ENCODE results near the gene ZSCAN23. TPM values are rescaled to one million over a fixed set of nuclear protein-coding genes. Genes with fewer than 3 reads are reported as not detected.
A peak's percentile ranks its signal among the peaks of the same experiment; 100 is the strongest.
"Not testable (repeated sequence)": the region's sequence is repeated elsewhere in the genome, so short reads cannot be mapped to it uniquely, and the experiment has no call there.

The ZSCAN23 gene
- total RNA-seq, 5 donors from 2014 or later (not counting 1 experiment from before 2014, with no cell fraction given), result 1.3 to 3.5 (median 1.7) TPM

DNA sequence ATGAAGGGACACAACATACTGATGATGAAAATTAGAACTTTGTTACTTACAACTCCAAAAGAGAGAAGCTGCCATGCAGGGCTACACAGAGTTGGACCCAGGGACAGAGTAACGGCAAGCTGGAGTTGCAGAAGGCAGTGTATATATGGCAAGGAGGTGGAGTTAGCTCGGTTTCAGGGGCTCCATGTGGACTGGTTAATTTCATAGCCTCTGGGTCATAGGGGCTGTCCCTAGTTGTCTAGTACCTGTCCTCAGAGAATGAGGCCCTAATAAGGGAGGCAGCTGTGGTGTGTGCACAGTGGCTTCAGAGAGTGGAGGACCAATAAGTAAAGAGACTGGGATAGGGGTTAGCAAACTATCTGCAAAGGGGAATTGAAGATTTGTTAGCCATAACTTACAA, 35.9 kb downstream of the ZSCAN23 start:
- Histone ChIP-seq H3K27me3 (replicated peaks in 1 of 2; ENCODE audit: control insufficient read depth in 2 of 2, extremely low read depth in 1 of 2, insufficient read depth in 2 of 2, low read length in 1 of 2) (no peaks in the 10 kb centered on the region), H3K9me3 (no peaks in the 10 kb centered on the region), H3K4me3 (ENCODE audit: control insufficient read depth in 1 of 2, extremely low read depth in 1 of 2, low read length in 1 of 2) (no peak overlapping the region), H3K36me3 (ENCODE audit: control insufficient read depth in 2 of 2, extremely low read depth in 1 of 2, insufficient read depth in 1 of 2, low read length in 1 of 2) (no peaks in the 10 kb centered on the region), H3K4me1 (ENCODE audit: control insufficient read depth in 1 of 2, extremely low read depth in 1 of 2, insufficient read depth in 2 of 2, low read length in 2 of 2) (no peaks in the 10 kb centered on the region), H3K27ac (ENCODE audit: low read length) (no peak overlapping the region)
- Mint-ChIP-seq H3K4me1 (no peaks in the 10 kb centered on the region), H3K27ac (no peak overlapping the region), H3K36me3 (no peaks in the 10 kb centered on the region), H3K9me3 (peaks cover 0 to 5% (median 0%) of the 10 kb centered on the region in 3 donors), H3K27me3 (peaks cover 27 to 48% of the 10 kb centered on the region in 2 donors), H3K4me3 (no peak overlapping the region)
- ChIA-PET POLR2A (no interaction called here), CTCF (no interaction called here)
- ATAC-seq (replicated peaks in 1 of 4) (no peak), DNase-seq (no peak)
- 79% methylated on average over 2 of the region's 2 CpGs for WGBS (ENCODE audit: insufficient coverage)

DNA sequence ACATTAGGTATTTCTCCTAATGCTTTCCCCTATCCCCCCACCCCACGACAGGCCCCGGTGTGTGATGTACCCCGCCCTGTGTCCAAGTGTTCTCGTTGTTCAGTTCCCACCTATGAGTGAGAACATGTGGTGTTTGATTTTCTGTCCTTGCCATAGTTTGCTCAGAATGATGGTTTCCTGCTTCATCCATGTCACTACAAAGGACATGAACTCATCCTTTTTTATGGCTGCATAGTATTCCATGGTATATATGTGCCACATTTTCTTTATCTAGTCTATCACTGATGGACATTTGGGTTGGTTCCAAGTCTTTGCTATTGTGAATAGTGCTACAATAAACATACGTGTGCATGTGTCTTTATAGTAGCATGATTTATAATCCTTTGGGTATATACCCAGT, 39.4 kb downstream of the ZSCAN23 start:
- H3K36me3 Mint-ChIP-seq; H3K27me3 ChIP-seq (replicated peaks in 1 of 2; ENCODE audit: control insufficient read depth in 2 of 2, extremely low read depth in 1 of 2, insufficient read depth in 2 of 2, low read length in 1 of 2); ATAC-seq (replicated peaks in 1 of 4); H3K27ac ChIP-seq (ENCODE audit: low read length); CTCF ChIA-PET; H3K36me3 ChIP-seq (ENCODE audit: control insufficient read depth in 2 of 2, extremely low read depth in 1 of 2, insufficient read depth in 1 of 2, low read length in 1 of 2); H3K9me3 Mint-ChIP-seq; H3K4me3 Mint-ChIP-seq; H3K9me3 ChIP-seq; H3K27ac Mint-ChIP-seq; H3K4me1 ChIP-seq (ENCODE audit: control insufficient read depth in 1 of 2, extremely low read depth in 1 of 2, insufficient read depth in 2 of 2, low read length in 2 of 2); H3K4me3 ChIP-seq (ENCODE audit: control insufficient read depth in 1 of 2, extremely low read depth in 1 of 2, low read length in 1 of 2); DNase-seq: not testable (repeated sequence)
- H3K27me3 Mint-ChIP-seq, result peaks cover 29 to 31% of the 10 kb centered on the region in 2 donors
- POLR2A ChIA-PET, result interaction anchor here in 1 of 2 donors (0.7 kb wide), 1 partner anchor 372 kb away, joined by 3 read pairs; no protein-coding TSS in a partner anchor
- H3K4me1 Mint-ChIP-seq, result peaks cover 7 to 10% (median 7%) of the 10 kb centered on the region in 3 donors
- no CpG with 5 or more reads among the region's 5 CpGs for WGBS (ENCODE audit: insufficient coverage)

DNA sequence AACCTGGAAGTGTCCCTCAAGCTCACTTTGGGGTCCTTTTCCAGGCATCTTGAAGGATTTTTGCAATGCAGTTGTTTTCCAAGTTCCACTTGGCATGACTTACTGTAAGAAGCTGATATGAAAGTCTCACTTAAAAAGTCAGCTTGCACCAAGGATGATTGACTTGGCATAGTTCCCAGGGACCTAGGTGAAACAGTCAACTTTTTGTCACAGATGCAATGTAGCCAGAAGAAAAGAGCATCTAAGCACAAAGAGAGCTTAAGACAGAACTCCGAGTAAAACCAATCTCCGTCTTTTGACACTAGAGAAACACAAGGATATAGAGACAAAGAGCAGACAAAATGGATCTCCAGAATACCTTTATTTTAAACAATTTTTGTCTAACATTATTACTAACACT, 41.1 kb downstream of the ZSCAN23 start:
- no peak for ATAC-seq (replicated peaks in 1 of 4)
- peaks cover 25 to 31% of the 10 kb centered on the region in 2 donors for H3K27me3 Mint-ChIP-seq

DNA sequence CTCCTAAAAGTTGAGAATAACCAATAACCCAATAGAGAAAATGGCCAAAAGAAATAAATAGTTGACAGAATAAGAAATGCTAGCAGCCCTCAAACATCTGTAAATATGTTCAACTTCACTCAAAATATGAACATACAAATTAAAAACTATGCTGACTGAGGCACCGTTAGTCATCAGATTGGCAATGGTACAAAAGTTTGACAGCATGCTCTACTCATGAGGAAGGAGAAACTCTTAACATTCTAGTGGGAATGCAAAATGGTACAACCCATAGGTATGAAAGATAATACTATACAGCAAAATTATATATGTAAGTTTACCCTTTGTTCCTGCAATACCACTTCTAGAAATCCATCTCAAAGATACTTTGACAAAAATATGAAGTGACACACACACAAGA, 42.1 kb downstream of the ZSCAN23 start:
- DNase-seq, result no peak
- H3K4me3 ChIP-seq (ENCODE audit: control insufficient read depth in 1 of 2, extremely low read depth in 1 of 2, low read length in 1 of 2), result no peak overlapping the region
- peak overlapping the region in 2 of 3 donors; percentile 28 to 31 for H3K4me3 Mint-ChIP-seq
- peaks cover 4 to 5% of the 10 kb centered on the region in 2 donors for H3K36me3 ChIP-seq (ENCODE audit: control insufficient read depth in 2 of 2, extremely low read depth in 1 of 2, insufficient read depth in 1 of 2, low read length in 1 of 2)
- H3K4me1 Mint-ChIP-seq, result peaks cover 30 to 34% (median 31%) of the 10 kb centered on the region in 3 donors
- H3K27ac Mint-ChIP-seq, result peak overlapping the region in 1 of 2 donors; percentile 3
- peaks cover 15 to 21% of the 10 kb centered on the region in 2 experiments for H3K4me1 ChIP-seq (ENCODE audit: control insufficient read depth in 1 of 2, extremely low read depth in 1 of 2, insufficient read depth in 2 of 2, low read length in 2 of 2)
- no peak for ATAC-seq (replicated peaks in 1 of 4)
- H3K36me3 Mint-ChIP-seq, result peaks cover 16% of the 10 kb centered on the region
- H3K9me3 ChIP-seq, result no peaks in the 10 kb centered on the region
- H3K27me3 ChIP-seq (replicated peaks in 1 of 2; ENCODE audit: control insufficient read depth in 2 of 2, extremely low read depth in 1 of 2, insufficient read depth in 2 of 2, low read length in 1 of 2), result peaks cover 2 to 4% of the 10 kb centered on the region in 2 experiments
- peaks cover 0 to 2% (median 0%) of the 10 kb centered on the region in 3 donors for H3K9me3 Mint-ChIP-seq
- POLR2A ChIA-PET, result no interaction called here
- peaks cover 20 to 26% of the 10 kb centered on the region in 2 donors for H3K27me3 Mint-ChIP-seq
- CTCF ChIA-PET, result no interaction called here
- no CpG with 5 or more reads among the region's 1 CpG for WGBS (ENCODE audit: insufficient coverage)
- no peak overlapping the region for H3K27ac ChIP-seq (ENCODE audit: low read length)

More for the DNA sequence above, 41.1 kb downstream of the ZSCAN23 start:
- no peak overlapping the region for H3K4me3 Mint-ChIP-seq
- peaks cover 20 to 24% (median 20%) of the 10 kb centered on the region in 3 donors for H3K4me1 Mint-ChIP-seq
- no peak for DNase-seq
- Histone ChIP-seq H3K27ac (ENCODE audit: low read length) (no peak overlapping the region), H3K4me3 (ENCODE audit: control insufficient read depth in 1 of 2, extremely low read depth in 1 of 2, low read length in 1 of 2) (no peak overlapping the region), H3K36me3 (ENCODE audit: control insufficient read depth in 2 of 2, extremely low read depth in 1 of 2, insufficient read depth in 1 of 2, low read length in 1 of 2) (peaks cover 0 to 3% of the 10 kb centered on the region in 2 donors), H3K4me1 (ENCODE audit: control insufficient read depth in 1 of 2, extremely low read depth in 1 of 2, insufficient read depth in 2 of 2, low read length in 2 of 2) (peaks cover 13 to 15% of the 10 kb centered on the region in 2 experiments), H3K27me3 (replicated peaks in 1 of 2; ENCODE audit: control insufficient read depth in 2 of 2, extremely low read depth in 1 of 2, insufficient read depth in 2 of 2, low read length in 1 of 2) (peaks cover 2 to 4% of the 10 kb centered on the region in 2 experiments), H3K9me3 (no peaks in the 10 kb centered on the region)
- WGBS (ENCODE audit: insufficient coverage), result 57% methylated on average over 2 of the region's 2 CpGs
- ChIA-PET CTCF (no interaction called here), POLR2A (no interaction called here)
- H3K36me3 Mint-ChIP-seq, result peaks cover 7% of the 10 kb centered on the region
- H3K9me3 Mint-ChIP-seq, result peaks cover 0 to 2% (median 0%) of the 10 kb centered on the region in 3 donors
- no peak overlapping the region for H3K27ac Mint-ChIP-seq

DNA sequence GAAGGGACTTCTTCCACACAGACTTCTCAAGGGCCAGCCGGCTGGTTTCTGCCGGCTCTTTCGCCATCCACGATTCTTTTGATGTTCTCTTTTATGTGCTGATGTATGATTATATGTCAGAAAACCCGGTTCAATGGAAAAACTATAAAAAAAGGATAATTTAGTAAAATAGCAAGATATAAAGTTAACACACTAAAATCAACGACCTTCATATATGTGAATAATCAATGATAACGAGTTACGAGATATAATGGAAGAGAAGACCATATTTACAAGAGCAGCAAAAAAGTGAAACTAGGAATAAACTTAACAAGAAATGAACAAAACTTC, 43.2 kb downstream of the ZSCAN23 start:
- Mint-ChIP-seq H3K4me1 (peaks cover 41 to 45% (median 41%) of the 10 kb centered on the region in 3 donors), H3K36me3 (peaks cover 26% of the 10 kb centered on the region), H3K27me3 (peaks cover 16 to 19% of the 10 kb centered on the region in 2 donors), H3K27ac (peak overlapping the region; percentile 78 to 91), H3K4me3 (peak overlapping the region; percentile 90 to 96 (median 93)), H3K9me3 (peaks cover 0 to 2% (median 0%) of the 10 kb centered on the region in 3 donors)
- Histone ChIP-seq H3K9me3 (no peaks in the 10 kb centered on the region), H3K27ac (ENCODE audit: low read length) (peak overlapping the region; percentile 71), H3K36me3 (ENCODE audit: control insufficient read depth in 2 of 2, extremely low read depth in 1 of 2, insufficient read depth in 1 of 2, low read length in 1 of 2) (peaks cover 5% of the 10 kb centered on the region in 2 donors), H3K27me3 (replicated peaks in 1 of 2; ENCODE audit: control insufficient read depth in 2 of 2, extremely low read depth in 1 of 2, insufficient read depth in 2 of 2, low read length in 1 of 2) (peaks cover 2 to 4% of the 10 kb centered on the region in 2 experiments), H3K4me3 (ENCODE audit: control insufficient read depth in 1 of 2, extremely low read depth in 1 of 2, low read length in 1 of 2) (peak overlapping the region; percentile 94 to 98), H3K4me1 (ENCODE audit: control insufficient read depth in 1 of 2, extremely low read depth in 1 of 2, insufficient read depth in 2 of 2, low read length in 2 of 2) (peaks cover 15 to 23% of the 10 kb centered on the region in 2 experiments)
- WGBS (ENCODE audit: insufficient coverage), result no CpG with 5 or more reads among the region's 8 CpGs
- POLR2A ChIA-PET, result no interaction called here
- CTCF ChIA-PET, result no interaction called here
- ATAC-seq (replicated peaks in 1 of 4) (no peak), DNase-seq (no peak)

DNA sequence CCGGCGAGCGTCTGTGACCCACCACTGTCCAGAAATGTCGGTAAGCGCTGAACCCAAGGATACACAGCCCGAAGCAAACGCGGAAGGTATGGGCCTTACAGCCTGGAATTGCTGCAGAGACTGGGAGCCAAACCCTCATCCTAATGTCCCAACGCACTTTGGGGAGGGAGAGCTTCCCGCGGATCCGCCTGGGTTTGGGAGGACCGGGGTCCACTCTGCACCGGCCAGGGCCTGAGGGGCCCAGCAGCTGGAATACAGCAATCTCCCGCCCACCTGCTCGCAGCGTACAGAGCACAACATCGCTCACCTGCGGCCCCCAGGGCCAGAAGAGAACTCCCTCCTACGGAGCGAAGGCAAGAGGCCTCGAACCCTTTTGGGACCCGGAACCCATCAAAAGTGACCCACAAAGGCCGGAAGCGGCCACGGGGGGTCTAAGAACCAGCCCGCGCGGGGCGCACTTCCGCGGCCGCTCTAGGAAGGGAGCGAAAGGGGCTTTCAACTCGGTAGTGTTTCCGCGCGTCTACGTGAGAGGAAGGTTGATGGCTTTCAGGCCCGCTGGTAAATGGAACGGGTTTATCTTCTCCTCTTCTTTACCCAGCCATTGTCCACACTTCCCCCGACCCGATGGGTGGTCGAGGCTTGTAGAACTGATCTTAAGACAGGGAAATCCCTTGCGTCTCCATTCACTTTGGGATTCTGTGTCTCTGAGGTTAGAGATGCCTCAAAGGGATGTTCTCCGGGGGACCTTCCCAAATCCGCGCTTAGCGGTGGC, 43.8 kb downstream of the ZSCAN23 start, which contains the start of gene ZSCAN12:
Gene ZSCAN12 (minus strand): TSS at position 398 of the 772 bp plus-strand sequence. CDS start 1,342 bp downstream, outside the sequence.
- peak within 1 kb of the TSS; percentile 94 to 98 for H3K4me3 ChIP-seq (ENCODE audit: control insufficient read depth in 1 of 2, extremely low read depth in 1 of 2, low read length in 1 of 2)

More for the DNA sequence above, 43.8 kb downstream of the ZSCAN23 start, which contains the start of gene ZSCAN12:
- 2% methylated on average over 35 of the region's 49 CpGs for WGBS (ENCODE audit: insufficient coverage)
- H3K36me3 ChIP-seq (ENCODE audit: control insufficient read depth in 2 of 2, extremely low read depth in 1 of 2, insufficient read depth in 1 of 2, low read length in 1 of 2), result peaks cover 5 to 8% of the 10 kb centered on the region in 2 donors
- peak; percentile 92 to 96 (median 96) for ATAC-seq (replicated peaks in 1 of 4)
- peaks cover 0 to 2% (median 0%) of the 10 kb centered on the region in 3 donors for H3K9me3 Mint-ChIP-seq
- H3K36me3 Mint-ChIP-seq, result peaks cover 29% of the 10 kb centered on the region
- peak within 1 kb of the TSS; percentile 78 to 91 for H3K27ac Mint-ChIP-seq
- H3K9me3 ChIP-seq, result no peaks in the 10 kb centered on the region
- DNase-seq, result peak; percentile 70 to 88 (median 81)
- peaks cover 44 to 48% (median 47%) of the 10 kb centered on the region in 3 donors for H3K4me1 Mint-ChIP-seq
- H3K27me3 ChIP-seq (replicated peaks in 1 of 2; ENCODE audit: control insufficient read depth in 2 of 2, extremely low read depth in 1 of 2, insufficient read depth in 2 of 2, low read length in 1 of 2), result peaks cover 2 to 4% of the 10 kb centered on the region in 2 experiments
- H3K27me3 Mint-ChIP-seq, result peaks cover 16 to 17% of the 10 kb centered on the region in 2 donors
- H3K4me3 Mint-ChIP-seq, result peak within 1 kb of the TSS; percentile 90 to 96 (median 93)
- H3K4me1 ChIP-seq (ENCODE audit: control insufficient read depth in 1 of 2, extremely low read depth in 1 of 2, insufficient read depth in 2 of 2, low read length in 2 of 2), result peaks cover 15 to 23% of the 10 kb centered on the region in 2 experiments
- POLR2A ChIA-PET, result no interaction called here
- H3K27ac ChIP-seq (ENCODE audit: low read length), result peak within 1 kb of the TSS; percentile 71
- CTCF ChIA-PET, result interaction anchor here in 1 of 2 donors (0.7 kb wide), 2 partner anchors 466 to 646 kb away, joined by 4 read pairs; no protein-coding TSS in a partner anchor

All from T-cell (primary cell).